HG03521 (cell line): Measurements from ENCODE around the gene SYTL4.
"Not testable (repeated sequence)": the region's sequence is repeated elsewhere in the genome, so short reads cannot be mapped to it uniquely, and the experiment has no call there.

Experiments
- ATAC-seq: cut with Tn5 transposase; IDR thresholded peaks from one replicate; pipeline ENCODE4 v1.9.1; 2021; ENCODE audit warnings: mild to moderate bottlenecking, moderate library complexity; ENCODE audit not compliant: unreplicated experiment

Gene SYTL4

GRCh38 chrX:100731441-100732281 lies at the start of gene SYTL4:
Gene SYTL4 (minus strand): TSS chrX:100732121. CDS start chrX:100702037, 30,084 bp downstream.
- ATAC-seq, result no peak

GRCh38 chrX:100769439-100769838 lies 37.5 kb upstream of the SYTL4 start:
- not testable (repeated sequence) for ATAC-seq

GRCh38 chrX:100768679-100769338 lies 36.9 kb upstream of the SYTL4 start:
- no peak for ATAC-seq

- ATAC-seq, result no peak
These were observed 19.0 kb upstream of the SYTL4 start for GRCh38 chrX:100750883-100751282.

- ATAC-seq, result no peak
These were observed 16.2 kb upstream of the SYTL4 start for GRCh38 chrX:100748108-100748507.

GRCh38 chrX:100747703-100748102 lies 15.8 kb upstream of the SYTL4 start:
- no peak for ATAC-seq

- ATAC-seq, result no peak
These were observed 15.2 kb upstream of the SYTL4 start for GRCh38 chrX:100747090-100747489.

- ATAC-seq, result no peak
These were observed 14.1 kb upstream of the SYTL4 start for GRCh38 chrX:100745806-100746537.

GRCh38 chrX:100745205-100745604 lies 13.3 kb upstream of the SYTL4 start:
- no peak for ATAC-seq

- no peak for ATAC-seq
These were observed 11.2 kb upstream of the SYTL4 start for GRCh38 chrX:100743009-100743607.

GRCh38 chrX:100724006-100724405 lies 7.9 kb downstream of the SYTL4 start:
- not testable (repeated sequence) for ATAC-seq

GRCh38 chrX:100721328-100721727 lies 10.6 kb downstream of the SYTL4 start:
- no peak for ATAC-seq

GRCh38 chrX:100720301-100720700 lies 11.6 kb downstream of the SYTL4 start:
- ATAC-seq, result no peak

GRCh38 chrX:100719139-100719538 lies 12.8 kb downstream of the SYTL4 start:
- ATAC-seq, result no peak

GRCh38 chrX:100717363-100717762 lies 14.6 kb downstream of the SYTL4 start:
- ATAC-seq, result no peak

GRCh38 chrX:100710816-100711215 lies 21.1 kb downstream of the SYTL4 start:
- no peak for ATAC-seq

- ATAC-seq, result no peak
These were observed 27.2 kb downstream of the SYTL4 start for GRCh38 chrX:100704581-100705203.

- ATAC-seq, result no peak
These were observed 31.1 kb downstream of the SYTL4 start for GRCh38 chrX:100700809-100701208.

GRCh38 chrX:100698551-100698950 lies 33.4 kb downstream of the SYTL4 start:
- ATAC-seq, result no peak

GRCh38 chrX:100696699-100697351 lies 35.1 kb downstream of the SYTL4 start:
- no peak for ATAC-seq
